H9 (cell line): ENCODE data around the gene ZNF362. TPM values are rescaled to one million over a fixed set of nuclear protein-coding genes. Genes with fewer than 3 reads are reported as not detected.

Experiments
- DNase-seq: peaks from one replicate; pipeline ENCODE4 v3.0.0-alpha.2; 2017
- H2AFZ ChIP-seq: one replicate; pipeline ENCODE4 v1.6.1; 2013; ENCODE audit warnings: mild to moderate bottlenecking, low read length, control low read depth, moderate library complexity
- H2AK5ac ChIP-seq: 2 replicates; pipeline ENCODE4 v1.6.1; 2013; ENCODE audit warnings: low read length, control low read depth, mixed read lengths; ENCODE audit not compliant: insufficient read length
- H2BK120ac ChIP-seq: one replicate; pipeline ENCODE4 v1.6.1; 2013; ENCODE audit warnings: low read depth, mild to moderate bottlenecking, low read length, control low read depth, inconsistent platforms; ENCODE audit not compliant: poor library complexity, severe bottlenecking
- H2BK12ac ChIP-seq: 2 replicates; pipeline ENCODE4 v1.6.1; 2013; ENCODE audit warnings: low read length, control low read depth, mixed read lengths, low read depth; ENCODE audit not compliant: insufficient read length
- H2BK15ac ChIP-seq: 2 replicates; pipeline ENCODE4 v1.6.1; 2013; ENCODE audit warnings: low read depth, low read length, control low read depth
- H2BK20ac ChIP-seq: one replicate; pipeline ENCODE4 v1.6.1; 2013; ENCODE audit warnings: low read depth, mild to moderate bottlenecking, low read length, control low read depth, inconsistent platforms; ENCODE audit not compliant: poor library complexity, severe bottlenecking
- H2BK5ac ChIP-seq: 2 replicates; pipeline ENCODE4 v1.6.1; 2013; ENCODE audit warnings: low read length, control low read depth, mixed read lengths; ENCODE audit not compliant: insufficient read length
- H3K14ac ChIP-seq: 2 replicates; pipeline ENCODE4 v1.6.1; 2013; ENCODE audit warnings: low read length, control low read depth; ENCODE audit not compliant: insufficient read depth
- H3K18ac ChIP-seq: 2 replicates; pipeline ENCODE4 v1.6.1; 2013; ENCODE audit warnings: low read depth, mild to moderate bottlenecking, mixed read lengths, low read length, control low read depth; ENCODE audit not compliant: insufficient read length
- H3K23ac ChIP-seq: 2 replicates; pipeline ENCODE4 v1.6.1; 2013; ENCODE audit warnings: low read length, control low read depth, mixed read lengths, low read depth; ENCODE audit not compliant: insufficient read length
- H3K23me2 ChIP-seq: 2 replicates; pipeline ENCODE4 v1.6.1; 2013; ENCODE audit warnings: low read depth, mild to moderate bottlenecking, mixed read lengths, low read length, control low read depth; ENCODE audit not compliant: insufficient read length, poor library complexity, severe bottlenecking
- H3K27ac ChIP-seq: 2 replicates; pipeline ENCODE4 v1.5.1; 2013; ENCODE audit warnings: low read length, control low read depth, mixed read lengths, low read depth; ENCODE audit not compliant: insufficient read length
- H3K27me3 ChIP-seq: 2 replicates; pipeline ENCODE4 v1.6.1; 2013; ENCODE audit warnings: low read length, control low read depth, inconsistent platforms; ENCODE audit not compliant: insufficient read depth
- H3K4ac ChIP-seq: 2 replicates; pipeline ENCODE4 v1.6.1; 2013; ENCODE audit warnings: low read depth, mild to moderate bottlenecking, control low read depth, inconsistent platforms, low read length, moderate library complexity
- H3K4me1 ChIP-seq: 2 replicates; pipeline ENCODE4 v1.6.1; 2013; ENCODE audit warnings: low read length, control low read depth, inconsistent platforms; ENCODE audit not compliant: insufficient read depth
- H3K4me2 ChIP-seq: 2 replicates; pipeline ENCODE4 v1.6.1; 2013; ENCODE audit warnings: low read length, control low read depth, mixed read lengths; ENCODE audit not compliant: insufficient read length, insufficient read depth
- H3K56ac ChIP-seq: 2 replicates; pipeline ENCODE4 v1.6.1; 2013; ENCODE audit warnings: low read depth, mild to moderate bottlenecking, mixed read lengths, low read length, control low read depth; ENCODE audit not compliant: insufficient read length
- H3K79me1 ChIP-seq: 2 replicates; pipeline ENCODE4 v1.6.1; 2013; ENCODE audit warnings: low read depth, mild to moderate bottlenecking, moderate library complexity, low read length, control low read depth, inconsistent platforms; ENCODE audit not compliant: insufficient read depth, poor library complexity, severe bottlenecking
- H3K79me2 ChIP-seq: 2 replicates; pipeline ENCODE4 v1.6.1; 2013; ENCODE audit warnings: low read length, control low read depth, inconsistent platforms; ENCODE audit not compliant: insufficient read depth
- H3K9ac ChIP-seq: 2 replicates; pipeline ENCODE4 v1.6.1; 2013; ENCODE audit warnings: low read length, control low read depth, mixed read lengths; ENCODE audit not compliant: insufficient read length; ENCODE audit errors: extremely low read depth
- H3K9me3 ChIP-seq: one replicate; pipeline ENCODE4 v1.6.1; 2013; ENCODE audit warnings: low read depth, low read length, inconsistent platforms; ENCODE audit not compliant: control insufficient read depth
- H3T11ph ChIP-seq: one replicate; pipeline ENCODE4 v1.6.1; 2013; ENCODE audit warnings: mild to moderate bottlenecking, low read length, control low read depth, inconsistent platforms
- H4K20me1 ChIP-seq: one replicate; pipeline ENCODE4 v1.6.1; 2013; ENCODE audit not compliant: control insufficient read depth, insufficient read length, insufficient read depth
- H4K5ac ChIP-seq: 2 replicates; pipeline ENCODE4 v1.6.1; 2013; ENCODE audit warnings: low read depth, mild to moderate bottlenecking, mixed read lengths, low read length, control low read depth; ENCODE audit not compliant: insufficient read length
- H4K8ac ChIP-seq: replicated peaks from 2 replicates; pipeline ENCODE4 v1.6.1; 2013; ENCODE audit warnings: low read length, control low read depth, mixed read lengths, low read depth; ENCODE audit not compliant: insufficient read length
- H4K91ac ChIP-seq: 2 replicates; pipeline ENCODE4 v1.6.1; 2013; ENCODE audit warnings: low read depth, mild to moderate bottlenecking, moderate library complexity, mixed read lengths, low read length, control low read depth; ENCODE audit not compliant: insufficient read length
- H3K27ac Mint-ChIP-seq, 3 experiments: 2 replicates in 2 of 3; 3 replicates in 1 of 3; pipeline ENCODE4 v1.8.0; 2020 to 2021; ENCODE audit warnings: mixed read lengths in 3 of 3, mild to moderate bottlenecking in 1 of 3, moderate library complexity in 1 of 3
- H3K27me3 Mint-ChIP-seq: 2 replicates; pipeline ENCODE4 v1.8.0; 2021; ENCODE audit warnings: low read depth, mild to moderate bottlenecking, moderate library complexity, mixed read lengths
- H3K36me3 Mint-ChIP-seq, 3 experiments: 2 replicates in 2 of 3; 3 replicates in 1 of 3; pipeline ENCODE4 v1.8.0; 2020 to 2021; ENCODE audit warnings: low read depth in 3 of 3, mixed read lengths in 3 of 3; ENCODE audit not compliant: insufficient read depth in 1 of 3
- H3K4me1 Mint-ChIP-seq, 2 experiments: 2 replicates each; pipeline ENCODE4 v1.8.0; 2020; ENCODE audit warnings: mixed read lengths in 2 of 2
- H3K4me3 Mint-ChIP-seq, 2 experiments: 2 replicates in 1 of 2; 3 replicates in 1 of 2; pipeline ENCODE4 v1.8.0; 2020 to 2021; ENCODE audit warnings: mild to moderate bottlenecking in 2 of 2, mixed read lengths in 2 of 2, moderate library complexity in 1 of 2
- H3K9me3 Mint-ChIP-seq, 2 experiments: 2 replicates in 1 of 2; 3 replicates in 1 of 2; pipeline ENCODE4 v1.8.0; 2020; ENCODE audit warnings: mild to moderate bottlenecking in 2 of 2, mixed read lengths in 2 of 2, moderate library complexity in 1 of 2
- WGBS: extraction: QIAGEN DNeasy Blood & Tissue Kit; methylation state at CpG from one replicate; pipeline ENCODE4 v1.1.7; 2013; ENCODE audit warnings: missing lambda C conversion rate, low lambda C conversion rate, mixed read lengths; ENCODE audit not compliant: insufficient read length; ENCODE audit errors: extremely low coverage; 5-methylcytosine and 5-hydroxymethylcytosine counted together
- total RNA-seq: library from RNA; stranded (reverse); gene quantifications from 2 replicates; pipeline ENCODE4 v1.2.1, GENCODE V29; 2021
- TF ChIP-seq, protein P1 (sequence below): fragments of 200-600 bp; sonication (generic); conservative IDR thresholded peaks from 3 replicates; pipeline ENCODE4 v1.8.0; 2021; ENCODE audit warnings: antibody characterized with exemption, mild to moderate bottlenecking

ZNF362 gene
- total RNA-seq, 1 experiment from 2014 or later = 18.7 TPM

DNA sequence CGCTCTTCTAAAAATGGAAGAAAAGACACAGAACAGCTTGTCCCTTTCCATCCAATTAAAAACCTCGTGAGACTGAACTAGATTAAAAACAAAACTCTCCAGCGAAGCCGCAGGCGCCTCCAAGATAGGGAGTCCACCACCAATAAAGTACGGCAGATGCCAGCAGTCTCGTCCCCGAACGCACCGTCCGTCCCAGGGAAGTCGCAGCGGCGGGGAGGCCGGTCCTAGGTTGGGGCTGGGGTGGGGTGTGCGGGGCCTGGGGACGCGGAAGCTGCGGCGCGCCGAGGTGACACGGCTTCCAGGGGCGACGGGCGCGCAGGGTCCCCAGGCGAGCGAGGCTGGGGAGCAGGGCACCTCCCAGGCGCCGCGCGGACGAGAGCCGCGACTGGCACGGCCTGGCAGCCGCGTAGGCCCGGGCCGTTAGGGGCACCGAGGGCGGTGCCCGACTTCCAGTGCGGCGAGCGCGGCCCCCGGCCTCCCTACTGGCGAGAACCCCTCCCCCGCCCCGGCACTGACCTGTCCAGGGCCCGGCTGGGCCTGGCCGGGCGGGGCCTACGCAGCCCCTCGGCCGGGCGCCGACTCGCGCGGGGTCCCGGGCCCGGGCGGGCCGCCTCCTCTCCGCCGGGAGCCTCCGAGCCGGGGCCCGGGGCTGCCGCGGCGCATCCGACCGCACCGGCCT lies 92.9 kb downstream of the ZNF362 start:
- no peak overlapping the region for H2AK5ac ChIP-seq
- Mint-ChIP-seq H3K9me3 (peaks cover 0 to 3% of the 10 kb centered on the region in 2 experiments; a peak in 2 of 5 replicates), H3K4me3 (peak overlapping the region; percentile 76 to 79), H3K27ac (no peak overlapping the region), H3K36me3 (no peaks in the 10 kb centered on the region; a peak in 1 of 7 replicates), H3K4me1 (peaks cover 36 to 45% of the 10 kb centered on the region in 2 experiments), H3K27me3 (peaks cover 88% of the 10 kb centered on the region)
- no peak overlapping the region for H2BK20ac ChIP-seq
- no peak overlapping the region for H3K4ac ChIP-seq
- H3K4me1 ChIP-seq = no peaks in the 10 kb centered on the region; the same call in 1 of the 2 replicates
- H2AFZ ChIP-seq = no peak overlapping the region
- no peak overlapping the region for H3K27ac ChIP-seq
- H3K56ac ChIP-seq = no peak overlapping the region
- no peak overlapping the region for H3K18ac ChIP-seq
- no peak overlapping the region for H4K8ac ChIP-seq
- no peak overlapping the region for H3K14ac ChIP-seq
- H4K91ac ChIP-seq = no peak overlapping the region
- peak overlapping the region; percentile 4 for H3K9ac ChIP-seq
- no peak overlapping the region for H2BK12ac ChIP-seq
- H2BK15ac ChIP-seq = no peak overlapping the region
- H3K23me2 ChIP-seq = peaks cover 12% of the 10 kb centered on the region
- H3K4me2 ChIP-seq = peak overlapping the region; percentile 54
- H3K23ac ChIP-seq = no peak overlapping the region
- H3T11ph ChIP-seq = no peak overlapping the region
- peaks cover 49% of the 10 kb centered on the region for H3K27me3 ChIP-seq
- DNase-seq = peak; percentile 41
- H2BK5ac ChIP-seq = no peak overlapping the region
- TF ChIP-seq, protein P1, sequence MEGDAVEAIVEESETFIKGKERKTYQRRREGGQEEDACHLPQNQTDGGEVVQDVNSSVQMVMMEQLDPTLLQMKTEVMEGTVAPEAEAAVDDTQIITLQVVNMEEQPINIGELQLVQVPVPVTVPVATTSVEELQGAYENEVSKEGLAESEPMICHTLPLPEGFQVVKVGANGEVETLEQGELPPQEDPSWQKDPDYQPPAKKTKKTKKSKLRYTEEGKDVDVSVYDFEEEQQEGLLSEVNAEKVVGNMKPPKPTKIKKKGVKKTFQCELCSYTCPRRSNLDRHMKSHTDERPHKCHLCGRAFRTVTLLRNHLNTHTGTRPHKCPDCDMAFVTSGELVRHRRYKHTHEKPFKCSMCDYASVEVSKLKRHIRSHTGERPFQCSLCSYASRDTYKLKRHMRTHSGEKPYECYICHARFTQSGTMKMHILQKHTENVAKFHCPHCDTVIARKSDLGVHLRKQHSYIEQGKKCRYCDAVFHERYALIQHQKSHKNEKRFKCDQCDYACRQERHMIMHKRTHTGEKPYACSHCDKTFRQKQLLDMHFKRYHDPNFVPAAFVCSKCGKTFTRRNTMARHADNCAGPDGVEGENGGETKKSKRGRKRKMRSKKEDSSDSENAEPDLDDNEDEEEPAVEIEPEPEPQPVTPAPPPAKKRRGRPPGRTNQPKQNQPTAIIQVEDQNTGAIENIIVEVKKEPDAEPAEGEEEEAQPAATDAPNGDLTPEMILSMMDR = no peak
- WGBS = no CpG with 5 or more reads among the region's 78 CpGs
- no peaks in the 10 kb centered on the region for H3K79me1 ChIP-seq
- H3K9me3 ChIP-seq = no peaks in the 10 kb centered on the region
- no peak overlapping the region for H4K5ac ChIP-seq
- H3K79me2 ChIP-seq = no peaks in the 10 kb centered on the region
- H2BK120ac ChIP-seq = no peak overlapping the region
- no peaks in the 10 kb centered on the region for H4K20me1 ChIP-seq
